Activated T-cell treated with anti-CD3 and anti-CD28 coated beads, Interleukin-2, amount 50 U/mL, for 48 hours (primary cell): Measurements from ENCODE around the gene SLIT3.

Experiments
- DNase-seq, 2 experiments: peaks; one replicate each; pipeline ENCODE4 v3.0.0-alpha.2; 2020

SLIT3 gene

GRCh38 chr5:169015991-169016390 is 284.9 kb downstream of the SLIT3 start:
- no peak for DNase-seq

- DNase-seq: no peak
These were observed 287.1 kb downstream of the SLIT3 start for GRCh38 chr5:169013846-169014245.

DNA sequence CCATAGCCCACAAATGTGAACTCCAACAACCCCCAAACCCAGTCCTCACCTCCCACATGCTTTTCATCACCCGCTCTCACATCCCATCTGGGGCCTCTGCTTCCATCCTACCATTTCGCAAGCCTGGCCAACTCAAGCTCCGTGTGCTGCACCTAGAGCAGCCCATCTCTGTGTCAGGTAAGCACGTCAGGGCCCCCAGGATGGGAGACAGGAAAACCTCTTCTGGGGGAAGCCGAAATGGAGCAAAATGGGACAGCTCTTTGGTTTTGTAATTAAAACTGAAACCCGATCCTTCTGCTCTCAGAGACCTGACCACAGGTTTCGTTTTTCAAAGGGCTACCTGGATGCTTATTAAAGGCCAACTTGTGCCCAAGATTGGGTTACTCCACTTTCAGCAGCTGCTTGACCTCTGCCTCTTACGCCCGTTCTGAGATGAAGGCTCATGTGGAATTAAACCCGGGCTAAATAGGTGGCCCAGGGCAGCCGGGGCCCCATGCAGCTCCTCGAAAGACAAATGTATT is 287.7 kb downstream of the SLIT3 start:
- DNase-seq: no peak

- DNase-seq: no peak
These were observed 288.5 kb downstream of the SLIT3 start for GRCh38 chr5:169012450-169012849.

DNA sequence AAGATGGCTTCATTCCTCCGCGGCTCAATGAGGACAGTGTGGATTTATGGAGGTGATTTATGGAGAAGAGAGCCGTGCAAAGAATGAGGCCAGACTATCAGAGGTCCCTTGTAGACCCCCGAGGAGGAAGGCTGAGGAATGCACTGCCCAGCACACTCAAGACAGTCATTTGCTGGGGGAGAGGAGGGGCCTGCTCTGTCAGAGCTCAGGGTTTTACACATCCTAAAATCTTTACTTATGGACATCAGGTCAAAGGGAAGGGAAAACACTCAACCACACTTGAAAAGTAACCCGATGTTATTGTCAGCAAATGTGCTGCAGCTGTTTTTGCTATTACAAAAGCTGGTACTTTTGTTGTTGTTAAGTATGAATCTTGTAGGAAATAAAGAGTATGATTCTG is 289.5 kb downstream of the SLIT3 start:
- DNase-seq: no peak

DNA sequence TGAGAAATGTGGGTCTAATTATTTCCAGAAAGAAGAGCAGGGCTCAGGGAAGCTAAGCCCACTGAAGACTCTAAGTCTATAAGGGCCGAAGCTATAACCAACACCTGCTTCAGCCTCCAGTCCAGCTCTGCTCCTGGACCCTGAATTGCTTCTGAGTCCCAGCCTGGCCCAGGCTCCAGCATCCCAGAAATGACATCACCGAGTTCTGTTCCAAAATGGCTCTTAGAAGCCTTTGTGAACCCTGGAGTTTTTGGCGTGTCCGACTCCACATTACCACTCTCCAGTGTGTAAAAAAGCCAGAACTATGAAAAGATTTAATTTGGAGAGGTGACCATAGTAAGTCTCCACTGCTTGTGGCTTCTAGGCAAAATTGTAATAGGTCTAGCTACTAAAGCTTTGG is 289.9 kb downstream of the SLIT3 start:
- no peak for DNase-seq

DNA sequence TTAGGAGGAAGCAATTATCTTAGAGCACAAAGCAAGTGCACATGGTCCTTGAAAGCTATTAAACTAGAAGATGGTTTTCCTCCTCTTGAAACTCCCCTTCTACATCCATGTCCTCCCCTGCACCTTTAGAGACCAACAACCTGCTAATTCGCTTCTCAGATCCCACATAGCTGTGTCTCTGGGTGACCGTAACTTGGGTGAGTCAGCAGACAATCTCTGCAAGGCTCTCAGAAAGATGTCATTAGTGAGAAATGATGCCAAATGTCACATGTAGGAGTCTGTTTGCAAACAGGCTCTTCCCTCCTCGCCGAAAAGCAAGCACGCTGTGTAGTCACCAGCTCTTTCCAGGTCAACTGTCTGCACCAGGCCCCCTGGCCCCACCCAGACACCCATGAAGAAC is 291.8 kb downstream of the SLIT3 start:
- DNase-seq: no peak

DNA sequence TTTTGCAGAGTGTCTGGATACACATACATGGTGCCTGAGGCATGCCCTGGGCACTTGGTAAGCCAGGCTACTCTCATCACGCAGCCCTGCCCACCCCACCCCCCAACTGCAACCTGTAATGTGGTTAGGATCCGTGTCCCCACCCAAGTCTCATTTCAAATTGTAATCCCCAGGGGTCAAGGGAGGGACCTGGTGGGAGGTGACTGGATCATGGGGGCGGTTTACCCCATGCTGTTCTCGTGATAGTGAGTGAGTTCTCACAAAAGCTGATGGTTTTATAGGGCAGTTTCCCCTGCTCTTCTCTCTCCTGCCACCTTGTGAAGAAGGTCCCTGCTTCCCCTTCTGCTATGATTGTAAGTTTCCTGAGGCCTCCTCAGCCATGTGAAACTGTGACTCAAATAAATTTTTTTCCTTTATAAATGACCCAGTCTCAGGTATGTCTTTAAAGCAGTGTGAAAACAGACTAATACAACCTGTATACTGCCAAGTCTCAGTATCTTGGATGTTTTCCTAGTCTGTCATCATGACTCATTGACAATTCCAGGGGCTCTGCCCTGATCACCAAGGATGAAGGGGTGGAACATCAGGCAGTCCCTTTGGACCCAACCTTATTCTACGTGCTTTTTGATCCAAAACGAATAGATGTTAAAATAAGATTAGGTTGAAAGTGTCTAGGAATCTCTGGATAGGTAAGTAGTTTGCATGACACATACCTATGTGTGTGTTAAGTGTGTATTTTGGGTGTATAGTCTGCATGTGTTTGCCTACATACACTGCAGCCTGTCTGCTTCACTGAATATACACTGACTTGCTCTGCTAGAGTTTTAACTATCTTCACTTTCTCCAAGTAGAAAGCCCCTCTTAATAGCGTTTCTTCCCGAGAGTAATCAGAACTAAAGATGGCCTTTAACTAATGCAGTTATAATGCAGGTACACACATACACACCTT is 293.8 kb downstream of the SLIT3 start:
- DNase-seq: no peak

GRCh38 chr5:169004551-169004950 is 296.4 kb downstream of the SLIT3 start:
- DNase-seq: no peak

- no peak for DNase-seq
These were observed 297.0 kb downstream of the SLIT3 start for GRCh38 chr5:169003721-169004541.

- DNase-seq: no peak
These were observed 297.9 kb downstream of the SLIT3 start for GRCh38 chr5:169002953-169003555.

DNA sequence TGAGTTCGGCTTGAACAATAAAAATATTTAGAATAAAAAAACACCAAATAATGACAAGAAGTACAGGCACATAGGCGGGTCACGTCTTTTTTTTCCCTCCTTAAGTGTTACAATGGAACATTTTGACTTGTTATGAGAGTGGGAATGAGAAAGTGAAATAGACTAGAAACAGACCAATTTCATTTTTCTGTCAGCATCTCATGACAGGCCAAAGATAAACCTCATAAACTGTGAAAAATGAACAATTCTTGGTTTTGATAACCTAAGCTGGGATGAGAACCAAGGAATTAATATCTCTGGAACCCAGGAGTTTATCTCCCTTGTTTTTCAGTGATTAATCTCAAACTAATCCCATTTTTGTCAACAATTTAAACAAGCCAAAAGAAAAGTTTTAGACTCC is 299.5 kb downstream of the SLIT3 start:
- DNase-seq: no peak

GRCh38 chr5:168995024-168995423 is 305.9 kb downstream of the SLIT3 start:
- no peak for DNase-seq

- no peak for DNase-seq
These were observed 308.3 kb downstream of the SLIT3 start for GRCh38 chr5:168992687-168993086.

GRCh38 chr5:168992016-168992415 is 308.9 kb downstream of the SLIT3 start:
- DNase-seq: no peak

DNA sequence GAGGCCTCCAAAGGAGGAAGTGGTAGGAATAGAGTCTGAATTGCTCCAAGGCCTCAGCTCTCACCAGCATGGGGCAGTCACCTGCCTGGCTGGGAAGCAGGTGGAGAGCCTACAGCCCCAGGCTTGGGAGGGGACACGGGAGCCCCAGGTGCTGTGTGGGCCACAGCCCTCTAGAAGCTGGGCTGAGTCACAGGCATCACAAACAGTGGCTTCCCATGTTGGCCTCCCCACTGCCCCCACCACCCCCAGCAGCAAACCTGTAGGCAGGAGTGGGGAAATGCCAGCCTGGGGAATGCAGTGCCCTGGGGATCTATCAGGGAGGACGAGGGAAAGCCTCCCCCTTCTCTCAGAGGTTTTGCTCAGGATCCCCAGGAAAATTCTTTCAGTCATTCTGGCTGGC is 309.6 kb downstream of the SLIT3 start:
- no peak for DNase-seq

DNA sequence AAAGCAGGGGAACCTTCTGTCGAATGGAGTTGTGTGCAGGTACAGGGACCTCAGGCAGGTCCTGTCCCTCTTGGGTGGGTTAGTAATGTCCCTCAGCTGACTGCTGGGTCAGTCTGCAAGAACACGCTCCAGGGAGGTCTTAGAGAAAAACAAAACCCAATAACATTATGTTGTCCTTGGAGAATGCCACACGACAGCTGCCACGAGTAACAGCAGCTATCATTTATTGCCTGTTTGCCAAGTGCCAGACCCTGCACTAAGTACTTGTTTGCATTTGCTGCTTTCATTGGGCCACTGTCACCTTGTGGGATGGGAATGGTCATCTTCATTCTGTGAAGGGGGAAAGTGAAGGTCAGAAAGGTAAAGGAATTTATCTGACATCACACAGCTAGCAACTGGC is 310.3 kb downstream of the SLIT3 start:
- DNase-seq: no peak

GRCh38 chr5:168989731-168990505 is 311.0 kb downstream of the SLIT3 start:
- no peak for DNase-seq

DNA sequence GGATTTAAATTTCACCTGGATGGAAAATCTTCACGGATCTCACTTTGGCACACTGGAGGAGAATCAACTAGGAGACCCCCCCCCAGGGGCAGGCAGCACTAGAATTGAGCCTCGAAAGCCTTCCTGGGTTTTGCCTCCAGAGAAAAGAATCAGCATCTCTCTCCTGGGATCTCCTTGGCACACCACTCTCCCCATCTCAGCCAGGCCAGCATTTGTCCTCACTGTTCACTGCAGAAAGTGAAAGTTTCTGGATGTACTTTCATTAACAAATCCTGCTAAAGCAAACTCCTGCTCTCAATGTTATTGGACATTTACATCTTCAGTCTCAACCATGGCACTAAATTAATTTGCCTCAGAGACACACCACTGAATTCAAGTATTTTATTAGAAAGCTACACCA is 312.2 kb downstream of the SLIT3 start:
- no peak for DNase-seq

- peak; percentile 75 to 77 for DNase-seq
These were observed 313.2 kb downstream of the SLIT3 start for GRCh38 chr5:168987543-168988300.

DNA sequence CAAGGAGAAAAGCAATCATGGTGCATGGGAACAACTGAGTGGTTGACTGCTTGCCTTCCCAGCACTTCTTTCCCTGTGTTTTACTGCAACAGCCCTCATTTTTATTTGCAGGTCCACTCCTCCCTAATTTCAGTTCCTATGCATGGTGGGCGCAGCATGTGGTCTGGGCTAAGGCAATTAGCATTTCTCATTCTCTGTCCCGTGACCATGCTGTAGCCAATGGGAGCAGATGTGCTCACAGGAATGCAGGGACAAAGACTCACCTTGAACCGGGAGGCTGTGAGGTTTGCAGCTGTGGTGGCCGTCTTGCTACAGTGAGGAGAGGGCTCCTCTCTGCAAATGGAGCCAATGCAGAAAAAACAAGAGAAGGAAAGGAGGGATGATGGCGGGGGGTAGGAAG is 315.5 kb downstream of the SLIT3 start:
- no peak for DNase-seq
